Transverse colon (tissue), 4 donors: ENCODE measurements around the gene DDI2. TPM values are rescaled to one million over a fixed set of nuclear protein-coding genes. Genes with fewer than 3 reads are reported as not detected.

Experiments
- DNase-seq: peaks from one replicate; pipeline ENCODE4 v3.0.0-alpha.2; 2019
- H3K27ac ChIP-seq, 4 donors: fragments of 200-600 bp; sonication (generic); 2 replicates each; pipeline ENCODE4 v1.5.1; 2016 to 2018; ENCODE audit warnings: inconsistent platforms in 4 of 4
- H3K27me3 ChIP-seq: fragments of 200-600 bp; sonication (generic); 2 replicates; pipeline ENCODE4 v1.5.1; 2017; ENCODE audit warnings: inconsistent platforms
- H3K36me3 ChIP-seq, 4 donors: fragments of 200-600 bp; sonication (generic); 2 replicates each; pipeline ENCODE4 v1.5.1; 2017 to 2019; ENCODE audit warnings: inconsistent platforms in 4 of 4
- H3K4me1 ChIP-seq, 4 donors: fragments of 200-600 bp; sonication (generic); 2 replicates each; pipeline ENCODE4 v1.5.1; 2017 to 2020; ENCODE audit warnings: inconsistent platforms in 4 of 4
- H3K4me3 ChIP-seq, 4 donors: fragments of 200-600 bp; sonication (generic); 1 replicate in 1 of 4; 2 replicates in 3 of 4; pipeline versions ENCODE4 v1.5.1 to v1.6.1; 2017 to 2019; ENCODE audit warnings: inconsistent platforms in 4 of 4
- H3K9me3 ChIP-seq, 2 donors: fragments of 200-600 bp; sonication (generic); 2 replicates each; pipeline ENCODE4 v1.5.1; 2017 to 2019; ENCODE audit warnings: inconsistent platforms in 2 of 2
- CTCF ChIP-seq, 5 experiments: fragments of 200-600 bp in 3 of 5; fragments of 450-650 bp in 2 of 5; sonication (generic) in 3 of 5; IDR thresholded peaks; 1 replicate in 2 of 5; 2 replicates in 3 of 5; pipeline ENCODE4 v1.5.1; 2016 to 2017; ENCODE audit warnings: antibody characterized with exemption in 5 of 5, inconsistent platforms in 3 of 5, mild to moderate bottlenecking in 2 of 5, moderate library complexity in 1 of 5
- EP300 ChIP-seq: sonication (generic); formaldehyde crosslinking; IDR thresholded peaks from one replicate; pipeline ENCODE4 v1.6.1; 2017; ENCODE audit warnings: antibody characterized with exemption, low read depth
- POLR2A ChIP-seq: fragments of 450-650 bp; IDR thresholded peaks from one replicate; pipeline ENCODE4 v1.6.1; 2016; ENCODE audit warnings: antibody characterized with exemption, mild to moderate bottlenecking, moderate library complexity
- POLR2AphosphoS5 ChIP-seq, 3 donors: sonication (generic); formaldehyde crosslinking; IDR thresholded peaks; one replicate each; pipeline ENCODE4 v1.6.1; 2016; ENCODE audit warnings: antibody characterized with exemption in 3 of 3
- WGBS, 2 donors: methylation state at CpG; one replicate each; pipeline ENCODE4 v1.1.5; 2018; ENCODE audit warnings: low coverage in 1 of 2; 5-methylcytosine and 5-hydroxymethylcytosine counted together
- in situ Hi-C, 4 donors: fragments of 200-750 bp; cut with MboI; loops; one replicate each; pipeline versions ENCODE4 v1.15.0 to v1.15.1; 2017; ENCODE audit warnings: low sequenced_read_pairs in 3 of 4, low pct_ligation_motif_present in 1 of 4, low pct_unique_long_range_greater_than_20kb in 1 of 4
- intact Hi-C: fragments of 100-400 bp; cut with DNase I; formaldehyde crosslinking; loops from one replicate; pipeline ENCODE4 v1.15.1; 2023; ENCODE audit warnings: low total_unique reads
- total RNA-seq, 4 donors: library from RNA; depleted of rRNA; stranded (reverse); fragments of >200 nt; gene quantifications; one replicate each; pipeline ENCODE4 v1.1.0, GENCODE V29; 2016

DDI2 gene
- total RNA-seq, 4 donors from 2014 or later: 28.1 to 95.4 (median 42.9) TPM

- Histone ChIP-seq H3K4me3 (no peak overlapping the region), H3K27ac (no peak overlapping the region), H3K27me3 (no peaks in the 10 kb centered on the region), H3K9me3 (no peaks in the 10 kb centered on the region), H3K4me1 (peaks cover 0 to 10% (median 2%) of the 10 kb centered on the region in 4 donors), H3K36me3 (no peaks in the 10 kb centered on the region)
- in situ Hi-C loops (no loop called here), intact Hi-C loops (no loop called here)
- WGBS, 2 donors: 93 to 100% methylated on average over 1 to 10 of the region's 10 CpGs
- DNase-seq: no peak
- TF ChIP-seq POLR2AphosphoS5 (IDR thresholded peaks at IDR 0.05): no peak
- no peak for TF ChIP-seq CTCF (IDR thresholded peaks at IDR 0.05)
- no peak for TF ChIP-seq POLR2A
- no peak for TF ChIP-seq EP300
Observed at GRCh38 chr1:15669074-15669473, 51.8 kb downstream of the DDI2 start.

- Histone ChIP-seq H3K9me3 (no peaks in the 10 kb centered on the region), H3K4me1 (peaks cover 0 to 10% (median 2%) of the 10 kb centered on the region in 4 donors), H3K36me3 (no peaks in the 10 kb centered on the region), H3K27ac (no peak overlapping the region), H3K27me3 (no peaks in the 10 kb centered on the region), H3K4me3 (no peak overlapping the region)
- intact Hi-C loops: no loop called here
- in situ Hi-C loops: no loop called here
- no peak for DNase-seq
- TF ChIP-seq EP300: no peak
- TF ChIP-seq CTCF (IDR thresholded peaks at IDR 0.05): no peak
- TF ChIP-seq POLR2A: no peak
- WGBS, 2 donors: 80 to 83% methylated on average over 1 to 4 of the region's 4 CpGs
Observed at GRCh38 chr1:15669864-15670263, 52.6 kb downstream of the DDI2 start.

- Histone ChIP-seq H3K36me3 (no peaks in the 10 kb centered on the region), H3K27me3 (no peaks in the 10 kb centered on the region), H3K4me3 (no peak overlapping the region), H3K9me3 (no peaks in the 10 kb centered on the region), H3K27ac (no peak overlapping the region), H3K4me1 (peaks cover 0 to 10% (median 2%) of the 10 kb centered on the region in 4 donors)
- intact Hi-C loops (no loop called here), in situ Hi-C loops (no loop called here)
- WGBS, 2 donors: 44% methylated on average over 2 of the region's 2 CpGs; no CpG with 5 or more reads in 1 of the 2 donors
- TF ChIP-seq POLR2AphosphoS5 (IDR thresholded peaks at IDR 0.05) (no peak), POLR2A (no peak), CTCF (IDR thresholded peaks at IDR 0.05) (no peak), EP300 (no peak)
- no peak for DNase-seq
Observed at GRCh38 chr1:15671430-15671829, 54.2 kb downstream of the DDI2 start.

- Histone ChIP-seq H3K27ac (no peak overlapping the region), H3K27me3 (no peaks in the 10 kb centered on the region), H3K36me3 (no peaks in the 10 kb centered on the region), H3K9me3 (no peaks in the 10 kb centered on the region), H3K4me1 (no peaks in the 10 kb centered on the region), H3K4me3 (no peak overlapping the region)
- DNase-seq: no peak
- TF ChIP-seq POLR2A (no peak), POLR2AphosphoS5 (IDR thresholded peaks at IDR 0.05) (no peak), EP300 (no peak), CTCF (IDR thresholded peaks at IDR 0.05) (no peak)
- intact Hi-C loops (no loop called here), in situ Hi-C loops (no loop called here)
- WGBS, 2 donors: 57 to 69% methylated on average over 10 to 12 of the region's 12 CpGs
Observed at GRCh38 chr1:15674386-15675159, 57.3 kb downstream of the DDI2 start.
